Fibroblast of lung (primary cell): ENCODE measurements around the gene CDYL.

Experiments
- CTCF ChIP-seq, 2 donors: IDR thresholded peaks in 1 of 2; conservative IDR thresholded peaks in 1 of 2; 1 replicate in 1 of 2; 2 replicates in 1 of 2; pipeline ENCODE4 v1.5.1; 2011 to 2012; ENCODE audit warnings: low read length in 2 of 2, control low read depth in 1 of 2, inconsistent platforms in 1 of 2, low read depth in 1 of 2, mild to moderate bottlenecking in 1 of 2
- EZH2 ChIP-seq: IDR thresholded peaks from 2 replicates; pipeline ENCODE4 v1.5.1; 2012; ENCODE audit warnings: low read length, control low read depth, mild to moderate bottlenecking; ENCODE audit errors: missing control alignments

- no peak for TF ChIP-seq CTCF (conservative IDR thresholded peaks at IDR 0.05 in 1 of 2, IDR thresholded peaks at IDR 0.05 in 1 of 2; ENCODE audit: low read depth in 1 of 2, low read length in 2 of 2)
- no peak for TF ChIP-seq EZH2
Observed at GRCh38 chr6:4894049-4894448, 117.8 kb downstream of the CDYL start.
